Fibroblast of mammary gland (primary cell): ENCODE measurements around the gene CHD9.

Source experiments
- DNase-seq: peaks from one replicate; pipeline ENCODE4 v3.0.0-alpha.2; 2010; ENCODE audit warnings: low read depth
- H3K4me3 ChIP-seq: 2 replicates; pipeline ENCODE4 v1.5.1; 2011; ENCODE audit warnings: low read depth, mild to moderate bottlenecking, low read length, moderate library complexity; ENCODE audit not compliant: control insufficient read depth
- TF ChIP-seq, protein P1 (sequence below): conservative IDR thresholded peaks from 2 replicates; pipeline ENCODE4 v1.5.1; 2011; ENCODE audit warnings: low read depth, low read length, inconsistent platforms; ENCODE audit not compliant: control insufficient read depth, insufficient read depth

Gene CHD9

DNA sequence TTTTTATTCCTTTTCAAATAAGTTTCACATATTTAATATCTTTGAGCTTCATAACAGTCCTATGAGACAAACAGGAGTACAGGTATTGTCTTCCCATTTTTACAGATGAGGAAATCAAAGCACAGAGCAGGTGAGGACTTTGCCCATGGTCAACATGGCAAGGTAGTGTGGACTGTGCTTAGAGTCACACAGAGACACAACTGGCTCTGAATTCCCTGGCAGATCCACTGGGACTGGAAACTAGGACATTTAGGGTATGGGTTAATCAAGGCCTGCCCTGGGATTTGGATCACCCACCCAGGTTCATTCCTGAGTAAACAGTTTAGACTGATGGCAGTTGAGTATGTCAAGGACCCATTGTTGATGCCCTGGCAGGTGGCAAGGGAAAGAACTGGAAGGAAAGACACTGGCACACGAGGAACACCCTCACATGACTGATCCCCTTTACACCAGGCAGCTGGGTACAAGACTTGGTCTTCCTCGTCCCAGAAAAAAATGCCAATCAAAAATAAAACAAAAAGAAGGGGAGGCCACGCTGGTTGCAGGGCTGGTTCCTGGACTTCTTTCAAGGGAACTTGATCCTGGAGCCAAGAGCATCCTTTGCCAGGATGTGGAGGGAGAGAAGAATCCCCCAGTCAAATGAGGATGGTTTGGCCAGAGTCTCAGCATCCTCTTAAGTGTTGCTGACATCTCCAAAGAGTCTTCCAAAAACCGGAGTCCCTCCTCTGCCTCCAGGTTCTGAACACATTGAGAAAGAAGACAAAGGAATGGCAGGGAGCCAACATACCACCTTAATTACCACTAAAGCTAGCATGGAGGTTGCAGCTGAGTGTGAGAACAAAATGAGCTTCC is 34.9 kb downstream of the CHD9 start:
- TF ChIP-seq, protein P1, sequence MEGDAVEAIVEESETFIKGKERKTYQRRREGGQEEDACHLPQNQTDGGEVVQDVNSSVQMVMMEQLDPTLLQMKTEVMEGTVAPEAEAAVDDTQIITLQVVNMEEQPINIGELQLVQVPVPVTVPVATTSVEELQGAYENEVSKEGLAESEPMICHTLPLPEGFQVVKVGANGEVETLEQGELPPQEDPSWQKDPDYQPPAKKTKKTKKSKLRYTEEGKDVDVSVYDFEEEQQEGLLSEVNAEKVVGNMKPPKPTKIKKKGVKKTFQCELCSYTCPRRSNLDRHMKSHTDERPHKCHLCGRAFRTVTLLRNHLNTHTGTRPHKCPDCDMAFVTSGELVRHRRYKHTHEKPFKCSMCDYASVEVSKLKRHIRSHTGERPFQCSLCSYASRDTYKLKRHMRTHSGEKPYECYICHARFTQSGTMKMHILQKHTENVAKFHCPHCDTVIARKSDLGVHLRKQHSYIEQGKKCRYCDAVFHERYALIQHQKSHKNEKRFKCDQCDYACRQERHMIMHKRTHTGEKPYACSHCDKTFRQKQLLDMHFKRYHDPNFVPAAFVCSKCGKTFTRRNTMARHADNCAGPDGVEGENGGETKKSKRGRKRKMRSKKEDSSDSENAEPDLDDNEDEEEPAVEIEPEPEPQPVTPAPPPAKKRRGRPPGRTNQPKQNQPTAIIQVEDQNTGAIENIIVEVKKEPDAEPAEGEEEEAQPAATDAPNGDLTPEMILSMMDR, result no peak
- peak; percentile 64 for DNase-seq
- H3K4me3 ChIP-seq, result no peak overlapping the region

DNA sequence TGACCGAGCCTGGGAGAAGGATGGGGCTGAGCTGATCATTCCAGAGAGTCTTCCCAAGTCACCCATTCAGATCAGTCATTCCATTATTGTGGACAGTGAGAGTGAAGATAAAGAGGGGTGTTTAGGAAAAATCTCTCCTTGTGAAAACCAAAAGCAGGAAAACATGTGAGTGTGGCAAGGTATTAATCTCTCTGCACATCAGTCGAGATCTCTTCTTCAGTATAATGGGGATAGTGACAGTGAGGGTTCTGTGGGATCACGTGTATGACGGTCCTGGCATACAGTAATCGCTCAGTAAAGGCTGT is 35.4 kb downstream of the CHD9 start:
- TF ChIP-seq, protein P1, result no peak
- no peak for DNase-seq
- no peak overlapping the region for H3K4me3 ChIP-seq

DNA sequence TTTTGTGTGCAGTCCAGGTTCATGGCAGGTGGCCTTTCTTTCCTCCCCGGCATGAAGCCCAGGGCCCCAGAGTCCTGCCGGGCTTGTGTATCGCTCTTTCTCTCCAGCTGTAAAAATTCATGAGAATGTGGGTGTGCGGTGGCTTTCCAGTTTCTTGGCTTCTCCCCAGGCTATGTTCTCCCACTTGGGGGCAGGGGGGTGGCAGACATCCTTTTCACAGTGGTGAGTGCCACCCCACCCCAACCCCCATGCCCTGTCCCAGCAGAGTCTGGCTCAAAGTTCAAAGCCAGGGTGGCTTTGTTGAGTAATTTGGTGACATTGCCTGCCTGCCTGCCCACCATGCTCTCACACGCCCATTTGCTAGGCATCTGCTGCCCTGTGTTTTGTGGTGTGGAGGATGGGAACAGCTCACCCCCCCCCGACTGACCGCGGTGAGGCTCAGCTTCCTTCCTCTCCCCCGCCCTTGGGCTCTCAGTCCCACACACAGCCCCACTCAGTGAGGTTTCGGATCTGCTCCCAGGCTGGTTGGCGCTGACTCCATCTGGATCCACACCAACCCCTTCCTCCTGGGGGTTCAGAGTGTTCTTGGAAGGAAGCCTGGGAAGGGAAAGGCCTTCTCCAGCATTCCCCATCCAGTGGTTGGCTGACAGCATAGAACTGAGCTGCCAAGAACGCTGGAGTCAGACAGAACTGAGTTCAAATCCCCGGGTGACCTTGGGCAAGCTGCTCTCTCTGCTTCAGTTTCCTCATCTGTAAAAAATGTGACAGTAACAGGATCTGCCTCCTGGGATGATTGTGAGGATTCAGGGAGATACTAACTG is 36.0 kb downstream of the CHD9 start:
- DNase-seq, result peak; percentile 100
- no peak overlapping the region for H3K4me3 ChIP-seq
- TF ChIP-seq, protein P1, result no peak

DNA sequence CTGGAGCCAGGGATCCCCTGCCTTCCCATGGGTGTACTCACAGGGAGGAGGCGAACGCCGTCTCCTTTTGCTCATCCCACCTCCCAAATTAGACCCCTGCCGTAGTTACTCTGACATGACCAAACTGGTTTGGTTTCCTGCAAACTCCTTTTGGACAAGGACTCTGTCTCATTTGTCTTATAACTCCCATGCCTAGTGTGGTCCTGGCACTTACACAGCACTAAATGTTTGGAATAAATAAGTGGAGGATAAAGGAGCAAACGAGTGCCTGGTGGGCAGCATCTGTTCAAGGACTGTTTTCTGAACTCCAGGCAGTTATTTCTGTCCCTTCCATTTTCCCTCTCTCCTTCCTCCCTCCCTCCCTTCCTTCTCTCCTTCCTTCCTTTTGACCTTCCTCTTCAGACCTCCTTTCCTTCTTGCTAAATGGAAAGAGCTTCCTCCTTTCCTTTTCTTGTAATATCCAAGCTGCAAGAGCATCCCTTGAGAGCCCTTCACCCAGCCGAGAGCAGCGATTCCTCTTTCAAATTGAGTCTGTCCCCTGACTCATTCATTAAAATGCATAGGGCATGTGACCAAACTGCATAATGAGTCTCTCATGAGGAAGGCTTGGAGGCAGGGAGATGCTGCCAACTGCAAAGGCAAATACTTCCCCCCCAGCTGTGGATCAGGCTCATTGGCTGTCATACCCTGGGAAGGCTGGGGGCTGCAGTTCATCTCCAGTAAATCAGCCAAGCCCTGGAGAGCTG is 36.8 kb downstream of the CHD9 start:
- peak; percentile 99 for DNase-seq
- H3K4me3 ChIP-seq, result peak overlapping the region; percentile 22

GRCh38 chr16:53092284-53092683 is 37.5 kb downstream of the CHD9 start:
- no peak for DNase-seq
- TF ChIP-seq, protein P1, result no peak
- H3K4me3 ChIP-seq, result no peak overlapping the region

More for the DNA sequence above, 36.8 kb downstream of the CHD9 start:
- TF ChIP-seq, protein P1, result no peak

DNA sequence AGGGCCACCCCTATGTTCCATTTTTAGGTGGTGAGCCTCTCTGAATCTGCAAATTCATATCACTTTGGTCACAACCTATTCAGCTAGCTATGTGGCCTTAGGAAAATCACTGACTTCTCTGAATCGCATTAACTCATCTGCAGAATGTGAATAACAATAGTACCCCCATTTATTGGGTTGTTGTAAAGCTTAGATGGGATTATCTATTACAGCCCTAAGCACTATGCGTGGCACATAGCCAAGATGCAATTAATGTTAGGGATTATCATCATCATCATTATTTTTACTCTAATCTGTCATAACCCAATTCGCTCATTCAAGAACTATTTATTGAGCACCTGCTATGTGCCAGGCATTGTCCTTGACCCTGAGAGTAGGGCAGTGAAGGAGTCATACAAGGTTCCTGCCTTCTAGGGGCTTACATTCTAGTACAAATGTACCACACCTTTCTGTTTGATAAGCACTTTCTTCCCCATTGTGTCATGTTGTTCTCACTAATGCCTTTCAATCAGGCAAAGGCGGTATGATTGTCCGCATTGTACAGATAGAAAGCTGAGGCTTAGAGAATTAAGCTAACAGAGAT is 38.5 kb downstream of the CHD9 start:
- TF ChIP-seq, protein P1, result no peak
- no peak overlapping the region for H3K4me3 ChIP-seq
- no peak for DNase-seq
